WTC11 (cell line): Measurements from ENCODE around the gene WDSUB1. TPM values are rescaled to one million over a fixed set of nuclear protein-coding genes. Genes with fewer than 3 reads are reported as not detected.

Source experiments
- ATAC-seq: fragments of 200-7000 bp; cut with Tn5 transposase; 2 replicates; pipeline ENCODE4 v1.10.0; 2021; ENCODE audit warnings: mild to moderate bottlenecking, moderate library complexity
- CTCF ChIA-PET: fragments of 300-600 bp; sonication (Branson Sonifier 250); formaldehyde crosslinking; loops from one replicate; lab custom pipeline; 2021; ENCODE audit warnings: antibody characterized with exemption; lab: Charles Lee
- POLR2A ChIA-PET: fragments of 350-600 bp; sonication (Branson Sonifier 250); formaldehyde crosslinking; loops from one replicate; lab custom pipeline; 2021; ENCODE audit warnings: antibody characterized with exemption; lab: Charles Lee
- DNase-seq: peaks from one replicate; pipeline ENCODE4 v3.0.0; 2021; ENCODE audit warnings: low spot score
- H3K27ac Mint-ChIP-seq: 2 replicates; pipeline ENCODE4 v1.8.0; 2021; ENCODE audit warnings: mixed read lengths
- H3K27me3 Mint-ChIP-seq: 2 replicates; pipeline ENCODE4 v1.8.0; 2021; ENCODE audit warnings: low read depth, mild to moderate bottlenecking, moderate library complexity, mixed read lengths
- H3K36me3 Mint-ChIP-seq: 2 replicates; pipeline ENCODE4 v1.8.0; 2021; ENCODE audit warnings: mixed read lengths
- H3K4me1 Mint-ChIP-seq: 2 replicates; pipeline ENCODE4 v1.8.0; 2022; ENCODE audit warnings: mixed read lengths
- H3K4me3 Mint-ChIP-seq: 2 replicates; pipeline ENCODE4 v1.8.0; 2021; ENCODE audit warnings: mild to moderate bottlenecking, moderate library complexity, mixed read lengths
- H3K9me3 Mint-ChIP-seq: 2 replicates; pipeline ENCODE4 v1.8.0; 2021; ENCODE audit warnings: mixed read lengths
- CREM ChIP-seq: sonication (generic); formaldehyde crosslinking; IDR thresholded peaks from 2 replicates; pipeline ENCODE4 v1.8.1; 2022; ENCODE audit warnings: mild to moderate bottlenecking, missing genetic modification reagents, moderate library complexity
- ETV6 ChIP-seq: sonication (generic); formaldehyde crosslinking; IDR thresholded peaks from 2 replicates; pipeline ENCODE4 v1.8.1; 2022; ENCODE audit warnings: mild to moderate bottlenecking, missing genetic modification reagents
- FOXK1 ChIP-seq: sonication (generic); formaldehyde crosslinking; IDR thresholded peaks from 2 replicates; pipeline ENCODE4 v1.8.0; 2022; ENCODE audit warnings: mild to moderate bottlenecking, moderate library complexity, missing genetic modification reagents
- FOXP1 ChIP-seq: sonication (generic); formaldehyde crosslinking; IDR thresholded peaks from 2 replicates; pipeline ENCODE4 v1.8.0; 2022; ENCODE audit warnings: missing genetic modification reagents, mild to moderate bottlenecking, moderate library complexity, borderline replicate concordance
- JUN ChIP-seq: sonication (generic); formaldehyde crosslinking; IDR thresholded peaks from 2 replicates; pipeline ENCODE4 v1.8.0; 2023; ENCODE audit warnings: mild to moderate bottlenecking, missing genetic modification reagents
- NFATC4 ChIP-seq: fragments of 250-450 bp; sonication (Bioruptor Pico); IDR thresholded peaks from 2 replicates; pipeline ENCODE4 v1.9.0; 2021; ENCODE audit warnings: mild to moderate bottlenecking
- NR1H2 ChIP-seq: sonication (generic); formaldehyde crosslinking; IDR thresholded peaks from 2 replicates; pipeline ENCODE4 v1.9.0; 2021; ENCODE audit warnings: mild to moderate bottlenecking, moderate library complexity, missing genetic modification reagents
- SMAD3 ChIP-seq: sonication (generic); formaldehyde crosslinking; IDR thresholded peaks from 2 replicates; pipeline ENCODE4 v1.8.0; 2022; ENCODE audit warnings: missing genetic modification reagents, mild to moderate bottlenecking, borderline replicate concordance
- SMAD4 ChIP-seq: sonication (generic); formaldehyde crosslinking; IDR thresholded peaks from 2 replicates; pipeline ENCODE4 v1.8.0; 2022; ENCODE audit warnings: mild to moderate bottlenecking, missing genetic modification reagents
- ZNF416 ChIP-seq: fragments of 250-450 bp; sonication (Bioruptor Pico); IDR thresholded peaks from 2 replicates; pipeline ENCODE4 v1.9.0; 2021; ENCODE audit warnings: mild to moderate bottlenecking, inconsistent platforms
- total RNA-seq: library from RNA; stranded (reverse); gene quantifications from 3 replicates; pipeline ENCODE4 v1.2.3, GENCODE V29; 2021
- TF ChIP-seq, protein P1 (sequence below): sonication (generic); formaldehyde crosslinking; IDR thresholded peaks from 2 replicates; pipeline ENCODE4 v1.8.1; 2022; ENCODE audit warnings: low read depth, mild to moderate bottlenecking, moderate library complexity, missing genetic modification reagents, borderline replicate concordance
- TF ChIP-seq, protein P2 (sequence below): sonication (generic); formaldehyde crosslinking; IDR thresholded peaks from 2 replicates; pipeline ENCODE4 v1.8.1; 2022; ENCODE audit warnings: mild to moderate bottlenecking, missing genetic modification reagents, moderate library complexity, borderline replicate concordance
- TF ChIP-seq, protein P3 (sequence below): sonication (generic); formaldehyde crosslinking; IDR thresholded peaks from 2 replicates; pipeline ENCODE4 v1.8.1; 2023; ENCODE audit warnings: mild to moderate bottlenecking, missing genetic modification reagents
- TF ChIP-seq, protein P4 (sequence below): fragments of 250-450 bp; sonication (Bioruptor Pico); IDR thresholded peaks from 2 replicates; pipeline ENCODE4 v2.1.2; 2022; ENCODE audit warnings: mild to moderate bottlenecking, moderate library complexity
- TF ChIP-seq, protein P5 (sequence below): fragments of 250-450 bp; sonication (Bioruptor Pico); IDR thresholded peaks from 2 replicates; pipeline ENCODE4 v1.9.0; 2021; ENCODE audit warnings: mild to moderate bottlenecking, borderline replicate concordance

WDSUB1 gene
- total RNA-seq, 1 experiment from 2014 or later = 5.8 TPM

DNA sequence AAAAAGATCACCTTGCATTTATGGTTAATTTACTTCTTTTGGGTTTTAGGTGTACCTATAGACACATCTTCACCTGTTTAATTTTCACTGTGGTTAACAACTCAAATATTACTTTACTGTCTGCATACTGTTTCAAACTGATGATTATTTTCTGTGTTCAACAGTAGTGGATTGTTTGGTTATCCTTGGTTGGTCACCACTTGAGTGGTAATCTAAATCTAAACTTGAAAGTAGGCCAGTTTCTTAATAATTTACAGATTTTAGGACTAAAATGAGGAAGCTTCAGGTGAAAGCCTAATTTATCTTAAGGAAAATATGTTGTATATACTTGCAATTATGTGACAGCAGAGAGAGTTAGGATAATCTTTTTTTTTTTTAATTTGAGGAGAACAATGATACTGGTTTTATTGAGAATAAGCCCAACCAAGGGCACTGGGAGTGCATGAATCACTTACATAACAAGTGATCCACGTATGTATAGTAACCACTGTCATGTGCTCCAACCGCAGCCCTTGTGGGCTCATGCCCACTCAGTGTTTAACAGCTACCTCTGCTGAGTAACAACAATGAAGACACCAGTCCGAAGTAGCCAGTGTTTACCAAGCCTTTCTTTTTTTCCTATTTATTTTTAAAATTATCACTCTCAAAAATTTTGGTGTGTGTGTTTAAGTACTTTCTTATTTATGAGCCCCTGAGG, 31.0 kb upstream of the WDSUB1 start:
- H3K27ac Mint-ChIP-seq = no peak overlapping the region
- no peaks in the 10 kb centered on the region for H3K4me1 Mint-ChIP-seq
- no peak for DNase-seq
- H3K4me3 Mint-ChIP-seq = no peak overlapping the region
- no peak for ATAC-seq
- POLR2A ChIA-PET = no interaction called here
- no peak for TF ChIP-seq JUN
- no peak for TF ChIP-seq FOXK1
- TF ChIP-seq NR1H2 (CRISPR knock-in tag) = no peak
- no peak for TF ChIP-seq SMAD3 (CRISPR knock-in tag)
- TF ChIP-seq ZNF416 = no peak
- TF ChIP-seq CREM (CRISPR knock-in tag) = no peak
- TF ChIP-seq, all 79 proteins: peak for 0
- Mint-ChIP-seq H3K36me3 (peaks cover 25% of the 10 kb centered on the region), H3K9me3 (peaks cover 7% of the 10 kb centered on the region), H3K27me3 (no peaks in the 10 kb centered on the region)
- CTCF ChIA-PET = no interaction called here

DNA sequence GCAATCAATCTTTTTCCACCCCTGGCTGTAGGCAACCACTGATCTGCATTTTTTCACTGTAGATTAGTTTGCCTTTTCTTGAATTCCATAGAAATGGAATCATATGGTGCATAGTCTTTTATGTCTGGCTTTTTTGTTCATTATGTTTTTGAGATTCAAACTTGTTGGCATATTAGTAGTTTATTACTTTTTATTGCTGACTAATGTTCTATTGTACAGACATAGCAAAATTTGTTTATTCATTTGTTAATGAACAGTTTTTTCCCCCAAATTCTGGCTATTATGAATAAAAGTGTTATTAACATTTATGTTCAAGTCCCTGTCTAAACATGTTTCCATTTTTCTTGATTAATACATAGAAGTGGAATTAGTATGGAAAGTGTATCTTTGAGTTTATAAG, 21.4 kb upstream of the WDSUB1 start:
- no peaks in the 10 kb centered on the region for H3K36me3 Mint-ChIP-seq
- H3K4me3 Mint-ChIP-seq = no peak overlapping the region
- no peaks in the 10 kb centered on the region for H3K9me3 Mint-ChIP-seq
- no peak overlapping the region for H3K27ac Mint-ChIP-seq
- no peak for ATAC-seq
- H3K27me3 Mint-ChIP-seq = no peaks in the 10 kb centered on the region; the same call in 1 of the 2 replicates
- H3K4me1 Mint-ChIP-seq = no peaks in the 10 kb centered on the region
- TF ChIP-seq FOXP1 (CRISPR knock-in tag) (no peak), SMAD4 (no peak), ETV6 (CRISPR knock-in tag) (no peak), NFATC4 (CRISPR knock-in tag) (no peak)
- TF ChIP-seq, protein P1, sequence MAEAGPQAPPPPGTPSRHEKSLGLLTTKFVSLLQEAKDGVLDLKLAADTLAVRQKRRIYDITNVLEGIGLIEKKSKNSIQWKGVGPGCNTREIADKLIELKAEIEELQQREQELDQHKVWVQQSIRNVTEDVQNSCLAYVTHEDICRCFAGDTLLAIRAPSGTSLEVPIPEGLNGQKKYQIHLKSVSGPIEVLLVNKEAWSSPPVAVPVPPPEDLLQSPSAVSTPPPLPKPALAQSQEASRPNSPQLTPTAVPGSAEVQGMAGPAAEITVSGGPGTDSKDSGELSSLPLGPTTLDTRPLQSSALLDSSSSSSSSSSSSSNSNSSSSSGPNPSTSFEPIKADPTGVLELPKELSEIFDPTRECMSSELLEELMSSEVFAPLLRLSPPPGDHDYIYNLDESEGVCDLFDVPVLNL (CRISPR knock-in tag) = no peak
- TF ChIP-seq, protein P2, sequence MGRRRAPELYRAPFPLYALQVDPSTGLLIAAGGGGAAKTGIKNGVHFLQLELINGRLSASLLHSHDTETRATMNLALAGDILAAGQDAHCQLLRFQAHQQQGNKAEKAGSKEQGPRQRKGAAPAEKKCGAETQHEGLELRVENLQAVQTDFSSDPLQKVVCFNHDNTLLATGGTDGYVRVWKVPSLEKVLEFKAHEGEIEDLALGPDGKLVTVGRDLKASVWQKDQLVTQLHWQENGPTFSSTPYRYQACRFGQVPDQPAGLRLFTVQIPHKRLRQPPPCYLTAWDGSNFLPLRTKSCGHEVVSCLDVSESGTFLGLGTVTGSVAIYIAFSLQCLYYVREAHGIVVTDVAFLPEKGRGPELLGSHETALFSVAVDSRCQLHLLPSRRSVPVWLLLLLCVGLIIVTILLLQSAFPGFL (CRISPR knock-in tag) = no peak
- TF ChIP-seq, protein P3, sequence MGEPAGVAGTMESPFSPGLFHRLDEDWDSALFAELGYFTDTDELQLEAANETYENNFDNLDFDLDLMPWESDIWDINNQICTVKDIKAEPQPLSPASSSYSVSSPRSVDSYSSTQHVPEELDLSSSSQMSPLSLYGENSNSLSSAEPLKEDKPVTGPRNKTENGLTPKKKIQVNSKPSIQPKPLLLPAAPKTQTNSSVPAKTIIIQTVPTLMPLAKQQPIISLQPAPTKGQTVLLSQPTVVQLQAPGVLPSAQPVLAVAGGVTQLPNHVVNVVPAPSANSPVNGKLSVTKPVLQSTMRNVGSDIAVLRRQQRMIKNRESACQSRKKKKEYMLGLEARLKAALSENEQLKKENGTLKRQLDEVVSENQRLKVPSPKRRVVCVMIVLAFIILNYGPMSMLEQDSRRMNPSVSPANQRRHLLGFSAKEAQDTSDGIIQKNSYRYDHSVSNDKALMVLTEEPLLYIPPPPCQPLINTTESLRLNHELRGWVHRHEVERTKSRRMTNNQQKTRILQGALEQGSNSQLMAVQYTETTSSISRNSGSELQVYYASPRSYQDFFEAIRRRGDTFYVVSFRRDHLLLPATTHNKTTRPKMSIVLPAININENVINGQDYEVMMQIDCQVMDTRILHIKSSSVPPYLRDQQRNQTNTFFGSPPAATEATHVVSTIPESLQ (CRISPR knock-in tag) = no peak
- TF ChIP-seq, protein P4, sequence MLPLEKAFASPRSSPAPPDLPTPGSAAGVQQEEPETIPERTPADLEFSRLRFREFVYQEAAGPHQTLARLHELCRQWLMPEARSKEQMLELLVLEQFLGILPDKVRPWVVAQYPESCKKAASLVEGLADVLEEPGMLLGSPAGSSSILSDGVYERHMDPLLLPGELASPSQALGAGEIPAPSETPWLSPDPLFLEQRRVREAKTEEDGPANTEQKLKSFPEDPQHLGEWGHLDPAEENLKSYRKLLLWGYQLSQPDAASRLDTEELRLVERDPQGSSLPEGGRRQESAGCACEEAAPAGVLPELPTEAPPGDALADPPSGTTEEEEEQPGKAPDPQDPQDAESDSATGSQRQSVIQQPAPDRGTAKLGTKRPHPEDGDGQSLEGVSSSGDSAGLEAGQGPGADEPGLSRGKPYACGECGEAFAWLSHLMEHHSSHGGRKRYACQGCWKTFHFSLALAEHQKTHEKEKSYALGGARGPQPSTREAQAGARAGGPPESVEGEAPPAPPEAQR (CRISPR knock-in tag) = no peak
- TF ChIP-seq, protein P5, sequence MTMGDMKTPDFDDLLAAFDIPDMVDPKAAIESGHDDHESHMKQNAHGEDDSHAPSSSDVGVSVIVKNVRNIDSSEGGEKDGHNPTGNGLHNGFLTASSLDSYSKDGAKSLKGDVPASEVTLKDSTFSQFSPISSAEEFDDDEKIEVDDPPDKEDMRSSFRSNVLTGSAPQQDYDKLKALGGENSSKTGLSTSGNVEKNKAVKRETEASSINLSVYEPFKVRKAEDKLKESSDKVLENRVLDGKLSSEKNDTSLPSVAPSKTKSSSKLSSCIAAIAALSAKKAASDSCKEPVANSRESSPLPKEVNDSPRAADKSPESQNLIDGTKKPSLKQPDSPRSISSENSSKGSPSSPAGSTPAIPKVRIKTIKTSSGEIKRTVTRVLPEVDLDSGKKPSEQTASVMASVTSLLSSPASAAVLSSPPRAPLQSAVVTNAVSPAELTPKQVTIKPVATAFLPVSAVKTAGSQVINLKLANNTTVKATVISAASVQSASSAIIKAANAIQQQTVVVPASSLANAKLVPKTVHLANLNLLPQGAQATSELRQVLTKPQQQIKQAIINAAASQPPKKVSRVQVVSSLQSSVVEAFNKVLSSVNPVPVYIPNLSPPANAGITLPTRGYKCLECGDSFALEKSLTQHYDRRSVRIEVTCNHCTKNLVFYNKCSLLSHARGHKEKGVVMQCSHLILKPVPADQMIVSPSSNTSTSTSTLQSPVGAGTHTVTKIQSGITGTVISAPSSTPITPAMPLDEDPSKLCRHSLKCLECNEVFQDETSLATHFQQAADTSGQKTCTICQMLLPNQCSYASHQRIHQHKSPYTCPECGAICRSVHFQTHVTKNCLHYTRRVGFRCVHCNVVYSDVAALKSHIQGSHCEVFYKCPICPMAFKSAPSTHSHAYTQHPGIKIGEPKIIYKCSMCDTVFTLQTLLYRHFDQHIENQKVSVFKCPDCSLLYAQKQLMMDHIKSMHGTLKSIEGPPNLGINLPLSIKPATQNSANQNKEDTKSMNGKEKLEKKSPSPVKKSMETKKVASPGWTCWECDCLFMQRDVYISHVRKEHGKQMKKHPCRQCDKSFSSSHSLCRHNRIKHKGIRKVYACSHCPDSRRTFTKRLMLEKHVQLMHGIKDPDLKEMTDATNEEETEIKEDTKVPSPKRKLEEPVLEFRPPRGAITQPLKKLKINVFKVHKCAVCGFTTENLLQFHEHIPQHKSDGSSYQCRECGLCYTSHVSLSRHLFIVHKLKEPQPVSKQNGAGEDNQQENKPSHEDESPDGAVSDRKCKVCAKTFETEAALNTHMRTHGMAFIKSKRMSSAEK = no peak
- ChIA-PET CTCF (no interaction called here), POLR2A (no interaction called here)
- no peak for DNase-seq
